K562 (cell line): ENCODE results near the gene EMD. TPM values are rescaled to one million over a fixed set of nuclear protein-coding genes. Genes with fewer than 3 reads are reported as not detected.

ENCODE experiments used
- BCOR ChIP-seq: fragments of 450-650 bp; IDR thresholded peaks from 2 replicates; pipeline ENCODE4 v1.6.1; 2016
- E2F3 ChIP-seq: fragments of 250-450 bp; sonication (Bioruptor Pico); IDR thresholded peaks from 2 replicates; pipeline ENCODE4 v1.4.0; 2020; ENCODE audit warnings: mild to moderate bottlenecking
- JUND ChIP-seq, 2 experiments: IDR thresholded peaks; 2 replicates in 1 of 2; 3 replicates in 1 of 2; pipeline ENCODE4 v1.6.1; 2011; ENCODE audit warnings: borderline replicate concordance in 2 of 2, low read depth in 2 of 2, low read length in 2 of 2, improper control_type of control experiment in 1 of 2, missing biosample characterization in 1 of 2, missing genetic modification characterization in 1 of 2, missing genetic modification reagents in 1 of 2
- KLF6 ChIP-seq: fragments of 250-450 bp; sonication (Bioruptor Pico); IDR thresholded peaks from 2 replicates; pipeline ENCODE4 v1.4.0; 2020; ENCODE audit warnings: mild to moderate bottlenecking, moderate library complexity, borderline replicate concordance
- NFE2 ChIP-seq: IDR thresholded peaks from 2 replicates; pipeline ENCODE4 v1.6.1; 2014; ENCODE audit warnings: antibody characterized with exemption, low read depth
- SAP30 ChIP-seq: fragments of 200-600 bp; sonication (generic); IDR thresholded peaks from 2 replicates; pipeline ENCODE4 v1.6.1; 2012; ENCODE audit warnings: borderline replicate concordance, low read depth, mild to moderate bottlenecking, moderate library complexity, low read length, control low read depth, inconsistent platforms; ENCODE audit not compliant: insufficient read depth, poor library complexity, severe bottlenecking
- SIN3A ChIP-seq, 2 experiments: fragments of 150-350 bp in 1 of 2; IDR thresholded peaks; 2 replicates each; pipeline ENCODE4 v1.6.1; 2011 to 2016; ENCODE audit warnings: borderline replicate concordance in 2 of 2, low read depth in 2 of 2, low read length in 2 of 2, mild to moderate bottlenecking in 2 of 2, moderate library complexity in 2 of 2; ENCODE audit not compliant: control insufficient read depth in 1 of 2
- SRSF3 ChIP-seq: fragments of 200-400 bp; formaldehyde crosslinking; IDR thresholded peaks from 2 replicates; pipeline ENCODE4 v1.6.1; 2016; ENCODE audit warnings: mild to moderate bottlenecking, low read length, moderate library complexity; ENCODE audit not compliant: insufficient read depth
- WHSC1 ChIP-seq: IDR thresholded peaks from one replicate; pipeline ENCODE4 v1.6.1; 2012; ENCODE audit warnings: low read length, control low read depth, inconsistent platforms
- YBX1 ChIP-seq: fragments of 450-650 bp; IDR thresholded peaks from 2 replicates; pipeline ENCODE4 v1.7.1; 2016; ENCODE audit warnings: mild to moderate bottlenecking
- ZNF436 ChIP-seq: fragments of 250-450, 450-650 bp; sonication (Bioruptor Pico); formaldehyde crosslinking; IDR thresholded peaks from 2 replicates; pipeline ENCODE4 v1.7.0; 2020; ENCODE audit warnings: mild to moderate bottlenecking
- ZNF780A ChIP-seq: fragments of 250-450 bp; sonication (Bioruptor Pico); IDR thresholded peaks from 2 replicates; pipeline ENCODE4 v1.5.0; 2021; ENCODE audit warnings: mild to moderate bottlenecking
- polyA plus RNA-seq, 8 experiments: library from polyadenylated mRNA; depleted of rRNA in 4 of 8; stranded (reverse) in 5 of 8; unstranded in 3 of 8; fragments of >200 nt; fragmentation: Nextera tagmentation in 2 of 8; fragmentation: Illumina TruSeq in 1 of 8; extraction: Ambion mirVana in 2 of 8; extraction: Trizol in 1 of 8; gene quantifications; 2 replicates each; pipeline versions ENCODE4 v1.2.1 to v1.2.3, GENCODE V29; 2011 to 2014; ENCODE audit warnings: inconsistent platforms in 1 of 8, missing spikeins in 1 of 8
- total RNA-seq, 7 experiments: library from RNA; depleted of rRNA in 6 of 7; stranded (reverse); fragments of >200 nt in 6 of 7; fragmentation: Illumina TruSeq in 2 of 7; extraction: Trizol in 2 of 7; gene quantifications; 2 replicates each; pipeline versions ENCODE4 v1.2.1 to v1.2.3, GENCODE V29; 2011 to 2021; ENCODE audit warnings: low replicate concordance in 1 of 7
- TF ChIP-seq, protein P1 (sequence below), 3 experiments: fragments of 200-800 bp in 1 of 3; fragments of 250-450 bp in 1 of 3; fragments of 450-650 bp in 1 of 3; sonication (Bioruptor Pico) in 1 of 3; sonication (Bioruptor generic) in 1 of 3; formaldehyde crosslinking in 1 of 3; IDR thresholded peaks; 2 replicates each; pipeline versions ENCODE4 v1.6.1 to v1.8.0; 2016 to 2022; ENCODE audit warnings: mild to moderate bottlenecking in 2 of 3, missing genetic modification characterization in 2 of 3, missing compliant biosample characterization in 1 of 3, moderate library complexity in 1 of 3
- TF ChIP-seq, protein P2 (sequence below): fragments of 450-650 bp; IDR thresholded peaks from one replicate; pipeline ENCODE4 v1.6.1; 2018; ENCODE audit warnings: mild to moderate bottlenecking, moderate library complexity; ENCODE audit not compliant: partially characterized antibody

EMD gene
- total and polyA plus RNA-seq, 9 of the 15 experiments (the other 6 are each of a cell fraction or from before 2014, with no cell fraction given), result 2.3 to 206 (median 61.9) TPM

DNA sequence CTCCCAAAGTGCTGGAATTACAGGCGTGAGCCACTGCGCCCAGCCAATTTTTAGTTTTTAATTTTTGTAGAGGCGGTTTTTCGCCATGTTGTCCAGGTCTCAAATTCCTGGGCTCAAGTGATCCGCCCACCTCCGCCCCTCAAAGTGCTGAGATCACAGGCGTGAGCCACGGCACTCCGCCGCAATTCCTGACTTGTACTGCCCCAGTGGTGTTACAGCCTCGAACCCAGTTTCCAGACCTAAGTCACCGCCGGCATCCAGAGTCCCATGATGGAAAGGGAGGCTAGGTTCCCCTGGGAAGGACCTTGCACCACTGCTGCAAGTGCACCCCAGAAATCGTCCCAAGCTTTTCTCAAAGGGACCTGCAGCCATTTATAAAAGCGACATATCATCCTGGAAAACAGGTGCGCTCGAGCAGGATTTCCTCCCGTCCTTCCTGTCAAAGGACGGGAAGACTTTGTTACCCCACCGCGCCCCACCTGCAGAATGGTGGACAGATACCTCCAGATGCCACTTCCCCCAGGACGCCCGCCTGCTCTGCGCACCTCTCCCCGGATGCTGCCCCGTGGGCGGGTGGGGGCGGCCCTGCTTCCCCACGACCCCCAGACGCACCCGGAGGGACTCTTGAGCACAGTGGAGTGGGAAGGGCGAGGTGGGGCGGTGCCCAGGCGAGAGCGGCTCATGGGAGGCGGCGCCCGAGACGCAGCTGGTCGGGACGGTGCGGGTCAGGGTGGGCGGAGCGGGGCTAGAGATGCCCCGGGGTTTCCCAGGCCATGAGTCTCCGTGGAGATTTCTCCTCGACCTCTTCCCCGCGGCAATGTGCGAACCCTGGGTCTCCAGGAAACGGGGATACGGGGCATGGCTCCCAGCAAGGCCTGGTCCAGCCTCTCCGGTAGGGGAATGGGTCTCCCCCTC lies 18.1 kb downstream of the EMD start (continued):
- TF ChIP-seq SAP30 (peak; percentile 49), KLF6 (CRISPR knock-in tag) (0 out of 2 replicates have a peak, but pooled peaks have one; percentile 26), SRSF3 (0 out of 2 replicates have a peak, but pooled peaks have one; percentile 35), ZNF780A (CRISPR knock-in tag) (no peak), ZNF436 (CRISPR knock-in tag) (peak; percentile 58; the same call in 1 of the 2 replicates), YBX1 (no peak), JUND (IDR thresholded peaks at IDR 0.05; ENCODE audit: borderline replicate concordance, low read depth, low read length) (0 out of 2 replicates have a peak, but pooled peaks have one; percentile 7), JUND (tag; IDR thresholded peaks at IDR 0.05; ENCODE audit: borderline replicate concordance, low read depth, low read length) (no peak; the same call in 2 of the 3 replicates), NFE2 (no peak), BCOR (0 out of 2 replicates have a peak, but pooled peaks have one; percentile 19), WHSC1 (no peak), E2F3 (0 out of 2 replicates have a peak, but pooled peaks have one; percentile 5), SIN3A (IDR thresholded peaks at IDR 0.05; ENCODE audit: borderline replicate concordance in 2 of 2, control insufficient read depth in 1 of 2, low read depth in 2 of 2, low read length in 2 of 2) (peak in 1 of 2 experiments; percentile 58; a peak in 2 of 4 replicates)
- TF ChIP-seq, protein P1, sequence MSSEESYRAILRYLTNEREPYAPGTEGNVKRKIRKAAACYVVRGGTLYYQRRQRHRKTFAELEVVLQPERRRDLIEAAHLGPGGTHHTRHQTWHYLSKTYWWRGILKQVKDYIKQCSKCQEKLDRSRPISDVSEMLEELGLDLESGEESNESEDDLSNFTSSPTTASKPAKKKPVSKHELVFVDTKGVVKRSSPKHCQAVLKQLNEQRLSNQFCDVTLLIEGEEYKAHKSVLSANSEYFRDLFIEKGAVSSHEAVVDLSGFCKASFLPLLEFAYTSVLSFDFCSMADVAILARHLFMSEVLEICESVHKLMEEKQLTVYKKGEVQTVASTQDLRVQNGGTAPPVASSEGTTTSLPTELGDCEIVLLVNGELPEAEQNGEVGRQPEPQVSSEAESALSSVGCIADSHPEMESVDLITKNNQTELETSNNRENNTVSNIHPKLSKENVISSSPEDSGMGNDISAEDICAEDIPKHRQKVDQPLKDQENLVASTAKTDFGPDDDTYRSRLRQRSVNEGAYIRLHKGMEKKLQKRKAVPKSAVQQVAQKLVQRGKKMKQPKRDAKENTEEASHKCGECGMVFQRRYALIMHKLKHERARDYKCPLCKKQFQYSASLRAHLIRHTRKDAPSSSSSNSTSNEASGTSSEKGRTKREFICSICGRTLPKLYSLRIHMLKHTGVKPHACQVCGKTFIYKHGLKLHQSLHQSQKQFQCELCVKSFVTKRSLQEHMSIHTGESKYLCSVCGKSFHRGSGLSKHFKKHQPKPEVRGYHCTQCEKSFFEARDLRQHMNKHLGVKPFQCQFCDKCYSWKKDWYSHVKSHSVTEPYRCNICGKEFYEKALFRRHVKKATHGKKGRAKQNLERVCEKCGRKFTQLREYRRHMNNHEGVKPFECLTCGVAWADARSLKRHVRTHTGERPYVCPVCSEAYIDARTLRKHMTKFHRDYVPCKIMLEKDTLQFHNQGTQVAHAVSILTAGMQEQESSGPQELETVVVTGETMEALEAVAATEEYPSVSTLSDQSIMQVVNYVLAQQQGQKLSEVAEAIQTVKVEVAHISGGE (CRISPR knock-in tag; IDR thresholded peaks at IDR 0.05), result peak in 1 of 3 experiments; percentile 40; a peak in 1 of 6 replicates
- TF ChIP-seq, protein P2, sequence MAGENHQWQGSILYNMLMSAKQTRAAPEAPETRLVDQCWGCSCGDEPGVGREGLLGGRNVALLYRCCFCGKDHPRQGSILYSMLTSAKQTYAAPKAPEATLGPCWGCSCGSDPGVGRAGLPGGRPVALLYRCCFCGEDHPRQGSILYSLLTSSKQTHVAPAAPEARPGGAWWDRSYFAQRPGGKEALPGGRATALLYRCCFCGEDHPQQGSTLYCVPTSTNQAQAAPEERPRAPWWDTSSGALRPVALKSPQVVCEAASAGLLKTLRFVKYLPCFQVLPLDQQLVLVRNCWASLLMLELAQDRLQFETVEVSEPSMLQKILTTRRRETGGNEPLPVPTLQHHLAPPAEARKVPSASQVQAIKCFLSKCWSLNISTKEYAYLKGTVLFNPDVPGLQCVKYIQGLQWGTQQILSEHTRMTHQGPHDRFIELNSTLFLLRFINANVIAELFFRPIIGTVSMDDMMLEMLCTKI, result no peak
